ENCODE measurements around the gene PARK7. TPM values are rescaled to one million over a fixed set of nuclear protein-coding genes. Genes with fewer than 3 reads are reported as not detected.

PARK7 gene
- total RNA-seq, 1 experiment from 2014 or later, result 456 TPM

DNA sequence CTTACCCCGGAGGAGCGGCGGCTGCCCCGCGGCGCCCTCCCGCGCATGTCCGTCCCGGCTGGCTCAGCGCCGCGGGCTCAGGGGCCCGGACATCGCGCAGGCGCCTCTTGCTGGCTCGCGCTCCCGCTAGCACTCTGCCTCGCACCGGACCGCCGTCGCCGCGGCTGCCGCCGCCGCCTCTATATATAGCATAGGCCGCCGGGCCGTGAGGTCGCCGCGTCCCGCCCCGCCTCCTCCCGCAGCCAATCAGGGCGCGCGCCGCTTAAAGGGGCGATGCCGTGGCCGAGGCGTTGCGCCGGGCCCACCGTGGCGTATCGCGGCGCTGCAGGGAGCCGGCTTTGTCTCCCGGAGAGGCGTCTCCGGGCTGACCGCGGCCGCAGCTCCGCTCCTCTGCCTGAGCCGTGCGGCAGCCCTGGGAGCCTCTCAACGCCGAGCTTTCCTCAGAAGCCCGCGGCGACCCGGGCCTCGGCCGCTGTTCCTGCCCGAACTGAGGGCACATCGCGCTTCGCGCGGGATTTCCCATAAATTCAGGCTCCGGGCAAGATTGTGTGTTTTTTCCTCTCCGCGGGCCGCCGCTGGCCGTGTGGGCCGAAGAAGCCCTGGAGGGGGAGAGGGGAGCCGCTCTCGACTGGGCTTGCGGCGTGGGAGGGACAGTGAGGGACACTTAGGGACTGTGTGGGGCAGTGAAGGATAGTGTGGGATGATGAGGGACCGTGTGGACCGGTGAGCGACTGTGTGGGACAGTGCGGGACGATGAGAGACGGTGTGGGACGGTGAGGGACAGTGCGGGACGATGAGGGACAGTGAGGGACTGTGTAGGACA lies 64.9 kb downstream of the PARK7 start, which contains the start of gene ERRFI1:
TSS of gene ERRFI1 (minus strand) at position 157 of the 823 bp plus-strand sequence. CDS start 10,690 bp downstream, outside the sequence.
- Histone ChIP-seq H3K4me3 (peak within 1 kb of the TSS; percentile 88), H3K4me1 (peaks cover 43% of the 10 kb centered on the region), H3K27me3 (no peaks in the 10 kb centered on the region), H3K36me3 (peaks cover 38% of the 10 kb centered on the region), H3K9me3 (replicated peaks) (no peaks in the 10 kb centered on the region), H3K27ac (peak within 1 kb of the TSS; percentile 99)
- DNase-seq, result peak; percentile 96 to 98

GRCh38 chr1:8026976-8027747 lies 65.7 kb downstream of the PARK7 start:
- Histone ChIP-seq H3K4me1 (peaks cover 39% of the 10 kb centered on the region), H3K36me3 (peaks cover 30% of the 10 kb centered on the region), H3K4me3 (peak overlapping the region; percentile 88), H3K27ac (peak overlapping the region; percentile 99), H3K27me3 (no peaks in the 10 kb centered on the region), H3K9me3 (replicated peaks) (no peaks in the 10 kb centered on the region)
- peak; percentile 75 to 76 for DNase-seq

GRCh38 chr1:8027748-8028570 lies 66.4 kb downstream of the PARK7 start:
- DNase-seq, result peak; percentile 38 to 72
- H3K27me3 ChIP-seq, result no peaks in the 10 kb centered on the region

DNA sequence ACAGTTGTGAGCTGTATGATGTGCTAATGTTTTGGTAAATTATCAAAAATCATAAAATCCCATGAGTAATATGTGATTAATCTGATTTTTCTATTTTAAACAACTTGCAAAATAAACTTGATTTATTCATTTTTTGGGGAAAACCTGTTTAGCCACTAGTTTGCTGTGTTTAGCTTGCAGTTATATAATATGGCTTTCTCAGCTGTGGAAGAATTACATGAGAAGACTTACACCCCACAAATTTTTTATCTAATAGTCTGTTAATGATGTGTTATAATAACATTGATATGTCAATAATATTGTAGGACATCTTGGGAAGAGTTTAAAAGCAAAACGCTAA lies 67.0 kb downstream of the PARK7 start:
- peak overlapping the region; percentile 99 for H3K27ac ChIP-seq
- no peak for DNase-seq
- no peaks in the 10 kb centered on the region for H3K27me3 ChIP-seq
- H3K4me1 ChIP-seq, result peaks cover 29% of the 10 kb centered on the region
- peaks cover 18% of the 10 kb centered on the region for H3K36me3 ChIP-seq
- no peaks in the 10 kb centered on the region for H3K9me3 ChIP-seq (replicated peaks)
- peak overlapping the region; percentile 88 for H3K4me3 ChIP-seq

More at GRCh38 chr1:8027748-8028570, 66.4 kb downstream of the PARK7 start:
- Histone ChIP-seq H3K27ac (peak overlapping the region; percentile 99), H3K4me1 (peaks cover 34% of the 10 kb centered on the region), H3K36me3 (peaks cover 24% of the 10 kb centered on the region), H3K9me3 (replicated peaks) (no peaks in the 10 kb centered on the region), H3K4me3 (peak overlapping the region; percentile 88)

DNA sequence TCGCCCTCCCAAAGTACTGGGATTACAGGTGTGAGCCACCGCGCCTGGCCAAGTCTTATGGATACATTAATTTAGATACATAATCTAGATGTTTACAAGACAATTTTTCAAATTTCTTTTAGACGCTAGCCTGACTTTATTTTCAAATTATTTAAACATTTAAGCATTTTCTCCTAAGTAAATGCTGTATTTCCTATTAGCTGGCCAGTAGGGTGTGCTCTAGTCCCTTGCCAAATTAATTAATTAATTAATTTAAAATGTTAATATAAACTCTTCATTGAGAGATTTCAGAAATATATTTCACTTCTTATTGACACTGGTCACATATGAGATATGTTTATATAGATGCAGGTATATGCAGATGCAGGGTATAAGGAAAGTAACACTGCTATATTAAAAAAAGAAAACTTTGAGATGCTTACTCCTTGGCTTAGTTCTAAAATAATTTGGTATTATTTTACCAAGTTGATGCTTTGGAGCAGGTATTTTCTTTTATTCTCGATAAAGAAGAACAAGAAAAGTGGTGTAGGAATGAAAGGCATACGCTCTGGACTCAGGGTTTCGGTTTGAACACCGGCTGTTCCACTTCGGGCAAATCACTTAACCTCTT lies 69.8 kb downstream of the PARK7 start:
- H3K4me3 ChIP-seq, result no peak overlapping the region
- no peaks in the 10 kb centered on the region for H3K27me3 ChIP-seq
- peak overlapping the region; percentile 14; the same call in 1 of the 2 replicates for H3K27ac ChIP-seq
- peaks cover 29% of the 10 kb centered on the region for H3K4me1 ChIP-seq
- H3K9me3 ChIP-seq (replicated peaks), result no peaks in the 10 kb centered on the region
- peak; percentile 44 to 72 for DNase-seq
- no peaks in the 10 kb centered on the region for H3K36me3 ChIP-seq

DNA sequence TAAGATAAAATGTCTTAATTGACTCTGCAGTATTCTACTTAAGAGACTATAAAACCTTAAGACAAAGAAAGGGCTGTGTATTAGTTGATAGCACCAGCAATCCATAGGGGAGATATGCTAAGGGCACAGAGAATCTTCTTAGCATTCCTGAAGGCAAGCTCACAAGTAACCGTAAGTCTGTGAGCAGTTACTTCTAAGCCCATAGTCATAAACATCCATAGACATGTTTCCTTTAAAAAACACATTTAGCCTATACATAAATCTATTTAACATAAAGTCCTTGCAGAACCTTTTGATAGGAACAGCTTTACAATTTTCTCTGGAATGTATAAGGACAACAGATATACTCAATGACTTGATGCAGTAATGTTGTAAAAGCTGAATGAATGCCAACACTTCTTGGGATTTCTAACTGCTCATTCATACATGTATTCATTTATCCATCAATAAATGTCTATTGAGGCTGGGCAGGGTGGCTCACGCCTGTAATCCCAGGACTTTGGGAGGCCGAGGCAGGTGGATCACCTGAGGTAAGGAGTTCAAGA lies 70.9 kb downstream of the PARK7 start:
- Histone ChIP-seq H3K27ac (no peak overlapping the region; the same call in 1 of the 2 replicates), H3K9me3 (replicated peaks) (no peaks in the 10 kb centered on the region), H3K4me1 (peaks cover 28% of the 10 kb centered on the region), H3K27me3 (no peaks in the 10 kb centered on the region), H3K36me3 (no peaks in the 10 kb centered on the region), H3K4me3 (no peak overlapping the region)
- no peak for DNase-seq

DNA sequence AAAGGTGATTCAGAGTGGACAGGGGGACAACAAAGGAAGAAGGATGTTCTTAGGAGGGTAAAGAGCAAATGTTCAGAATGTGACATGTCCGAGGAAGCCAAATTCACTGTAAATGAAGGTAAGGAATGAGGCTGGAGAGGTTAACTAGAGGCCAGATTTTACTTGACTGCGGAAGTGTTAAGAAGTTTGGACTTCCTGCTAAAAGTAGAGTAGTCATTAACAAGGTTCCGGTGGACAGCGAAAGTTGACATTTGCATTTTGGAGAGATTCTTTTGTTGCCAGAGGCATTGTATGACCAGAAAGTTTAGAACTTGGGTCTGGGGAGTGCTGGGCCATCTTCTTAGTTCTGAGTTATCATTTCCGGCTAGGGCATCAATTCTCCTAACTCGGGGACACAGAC lies 71.8 kb downstream of the PARK7 start:
- no peaks in the 10 kb centered on the region for H3K9me3 ChIP-seq (replicated peaks)
- no peak overlapping the region for H3K4me3 ChIP-seq
- no peaks in the 10 kb centered on the region for H3K27me3 ChIP-seq
- H3K4me1 ChIP-seq, result peaks cover 20% of the 10 kb centered on the region
- H3K27ac ChIP-seq, result no peak overlapping the region
- no peaks in the 10 kb centered on the region for H3K36me3 ChIP-seq
- no peak for DNase-seq

Other genes with a start within 250 kb of the PARK7 start
- 97.8 and 102 TPM in 2 replicates for gene VAMP3, start 190.4 kb upstream of the PARK7 start, total RNA-seq (2014; rRNA removed; shearing (Covaris generic))
- gene PER3, start 177.4 kb upstream of the PARK7 start, total RNA-seq (2014; rRNA removed; shearing (Covaris generic)), result 2.0 and 2.7 TPM in 2 replicates
- gene UTS2, start 108.6 kb upstream of the PARK7 start, total RNA-seq (2014; rRNA removed; shearing (Covaris generic)), result not detected in 2 replicates
- gene TNFRSF9, start 20.9 kb upstream of the PARK7 start, total RNA-seq (2014; rRNA removed; shearing (Covaris generic)), result 0.13 TPM in 1 of 2 replicates, not detected in the other
- gene ERRFI1, start 64.6 kb downstream of the PARK7 start, total RNA-seq (2014; rRNA removed; shearing (Covaris generic)), result 197 and 220 TPM in 2 replicates